Activated CD4-positive, CD25-positive, alpha-beta regulatory T cell treated with anti-CD3 and anti-CD28 coated beads, Interleukin-2, amount 50 U/mL, for 24 hours (primary cell): ENCODE results near the gene ZC3H7A.
"Not testable (repeated sequence)": the region's sequence is repeated elsewhere in the genome, so short reads cannot be mapped to it uniquely, and the experiment has no call there.

Experiments used
- ATAC-seq, 2 donors: fragments of 150-1000 bp; cut with Tn5 transposase; one replicate each; pipeline ENCODE4 v1.10.0; 2021; ENCODE audit warnings: mild to moderate bottlenecking in 1 of 2, moderate library complexity in 1 of 2

The ZC3H7A gene

DNA sequence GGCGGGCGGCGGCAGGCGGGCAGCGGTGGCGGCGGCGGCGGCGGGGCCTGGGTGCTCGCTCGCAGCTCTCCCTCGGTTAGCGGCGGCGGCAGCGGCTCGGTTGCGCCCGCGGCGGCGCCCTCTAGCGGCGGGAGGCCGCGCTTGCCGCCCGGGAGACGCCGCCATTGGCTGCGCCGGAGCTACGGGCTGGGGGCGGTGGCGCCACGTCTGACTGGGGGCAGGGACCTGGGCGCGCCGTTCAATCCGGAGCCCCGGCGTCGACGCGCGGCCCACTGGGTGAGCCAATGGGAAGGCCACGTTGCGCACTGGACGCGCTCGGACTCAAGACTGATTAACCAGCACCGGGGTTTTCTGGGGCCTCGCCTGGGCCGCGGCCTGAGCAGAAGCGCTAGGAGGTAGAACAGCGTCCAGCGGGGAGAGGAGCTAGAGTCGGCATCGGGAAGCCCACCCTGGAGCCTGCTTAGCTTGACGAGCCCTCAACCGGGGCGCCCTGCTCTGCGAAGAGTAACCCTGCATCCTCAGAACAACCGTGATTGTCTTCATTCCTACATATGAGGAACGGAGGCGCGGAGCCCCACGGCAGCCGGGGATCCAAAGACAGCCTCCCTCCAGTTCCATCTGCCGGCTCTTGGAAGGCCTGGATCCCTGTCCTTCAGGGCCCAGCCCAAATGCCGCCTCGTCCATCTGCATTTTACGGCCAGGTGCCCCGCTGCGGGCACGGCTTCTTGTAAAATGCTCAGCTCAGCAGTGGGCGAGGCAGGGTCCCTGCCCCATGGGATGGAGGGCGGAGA lies at the start of gene ZC3H7A:
ZC3H7A (minus strand) TSS at position 93 of the 791 bp plus-strand sequence. CDS start 14,904 bp downstream, outside the sequence.
- peak; percentile 96 for ATAC-seq

GRCh38 chr16:11844499-11844898 lies 47.4 kb upstream of the ZC3H7A start:
- ATAC-seq, result no peak

- ATAC-seq, result no peak
Observed at GRCh38 chr16:11843861-11844260, 46.8 kb upstream of the ZC3H7A start.

DNA sequence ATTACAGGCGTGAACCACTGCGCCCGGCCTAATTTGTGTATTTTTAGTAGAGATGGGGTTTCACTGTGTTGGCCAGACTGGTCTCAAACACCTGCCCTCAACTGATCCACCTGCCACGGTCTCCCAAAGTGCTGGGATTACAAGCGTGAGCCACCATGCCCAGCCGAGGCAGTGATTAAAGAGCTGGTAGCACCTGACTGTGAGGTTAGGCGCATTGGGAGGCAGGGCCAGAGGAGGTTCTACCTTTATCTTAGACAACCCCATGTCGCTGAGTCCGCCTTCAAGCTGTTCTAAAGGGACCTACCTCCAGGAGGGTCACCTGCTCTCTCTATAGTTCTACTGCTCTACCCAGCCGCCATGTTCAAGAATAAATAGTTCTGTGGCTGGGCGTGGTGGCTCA lies 46.1 kb upstream of the ZC3H7A start:
- no peak for ATAC-seq

DNA sequence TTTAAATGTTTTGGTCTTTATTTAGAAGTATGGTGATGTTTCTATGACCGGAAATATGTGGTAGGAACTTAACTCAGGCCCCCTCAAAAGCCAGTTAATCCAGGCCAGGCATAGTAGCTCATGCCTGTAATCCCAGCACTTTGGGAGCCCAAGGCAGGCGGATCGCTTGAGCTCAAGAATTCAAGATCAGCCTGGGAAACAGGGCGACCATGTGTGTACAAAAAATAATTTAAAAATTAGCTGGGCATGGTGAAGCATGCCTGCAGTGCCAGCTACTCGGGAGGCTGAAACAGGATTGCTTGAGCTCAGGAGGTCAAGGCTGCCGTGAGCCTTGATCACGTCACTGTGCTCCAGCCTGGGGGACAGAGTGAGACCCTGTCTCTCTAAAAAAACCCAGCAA lies 44.0 kb upstream of the ZC3H7A start:
- ATAC-seq, result no peak

DNA sequence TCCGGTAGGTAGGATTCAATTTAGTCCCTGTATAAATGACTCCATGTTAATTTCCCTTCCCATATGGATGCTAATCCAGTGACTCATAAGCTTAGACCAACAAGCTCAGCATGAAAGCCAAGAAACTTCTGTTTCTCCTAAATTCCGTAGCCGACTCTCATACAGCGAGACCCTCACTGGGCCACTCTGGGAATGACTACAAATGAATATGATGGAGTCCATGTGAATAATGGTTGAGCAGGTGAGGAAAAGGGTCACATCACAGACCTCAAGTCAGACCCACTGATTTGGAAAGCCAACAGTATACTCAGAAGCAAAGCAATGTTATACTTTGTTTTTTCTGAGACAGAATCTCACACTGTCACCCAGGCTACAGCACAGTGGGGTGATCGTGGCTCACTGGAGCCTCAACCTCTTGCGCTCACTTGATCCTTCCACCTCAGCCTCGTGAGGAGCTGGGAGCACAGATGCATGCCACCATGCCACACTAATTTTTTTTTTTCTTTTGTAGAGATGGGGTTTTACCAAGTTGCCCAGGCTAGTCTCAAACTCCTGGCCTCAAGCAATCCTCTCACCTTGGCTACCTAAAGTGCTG lies 39.7 kb upstream of the ZC3H7A start:
- ATAC-seq, result no peak

GRCh38 chr16:11835891-11836649 lies 39.0 kb upstream of the ZC3H7A start:
- ATAC-seq, result no peak

GRCh38 chr16:11835309-11835708 lies 38.3 kb upstream of the ZC3H7A start:
- ATAC-seq, result no peak

GRCh38 chr16:11833951-11834695 lies 37.1 kb upstream of the ZC3H7A start:
- ATAC-seq, result no peak

- no peak for ATAC-seq
Observed at GRCh38 chr16:11828696-11829095, 31.6 kb upstream of the ZC3H7A start.

- not testable (repeated sequence) for ATAC-seq
Observed at GRCh38 chr16:11825520-11826165, 28.6 kb upstream of the ZC3H7A start.

GRCh38 chr16:11824362-11824761 lies 27.3 kb upstream of the ZC3H7A start:
- no peak for ATAC-seq

GRCh38 chr16:11823645-11824044 lies 26.6 kb upstream of the ZC3H7A start:
- ATAC-seq, result not testable (repeated sequence)

GRCh38 chr16:11819798-11820197 lies 22.7 kb upstream of the ZC3H7A start:
- ATAC-seq, result no peak

DNA sequence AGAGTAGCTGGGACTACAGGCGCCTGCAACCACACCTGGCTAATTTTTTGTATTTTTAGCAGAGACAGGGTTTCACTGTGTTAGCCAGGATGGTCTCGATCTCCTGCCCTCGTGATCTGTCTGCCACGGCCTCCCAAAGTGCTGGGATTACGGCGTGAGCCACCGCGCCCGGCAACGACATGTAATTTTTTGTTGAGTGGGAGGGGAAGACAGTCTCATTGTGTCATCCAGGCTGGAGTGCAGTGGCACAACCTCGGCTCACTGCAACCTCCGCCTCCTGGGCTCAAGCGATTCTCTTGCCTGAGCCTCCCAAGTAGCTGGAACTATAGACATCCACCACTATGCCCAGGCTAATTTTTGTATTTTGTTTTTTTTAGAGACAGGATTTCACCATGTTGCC lies 21.9 kb upstream of the ZC3H7A start:
- ATAC-seq, result not testable (repeated sequence)

- no peak for ATAC-seq
Observed at GRCh38 chr16:11816123-11816522, 19.1 kb upstream of the ZC3H7A start.

- not testable (repeated sequence) for ATAC-seq
Observed at GRCh38 chr16:11814800-11815199, 17.7 kb upstream of the ZC3H7A start.

GRCh38 chr16:11806721-11807120 lies 9.7 kb upstream of the ZC3H7A start:
- no peak for ATAC-seq

GRCh38 chr16:11805556-11805955 lies 8.5 kb upstream of the ZC3H7A start:
- no peak for ATAC-seq

GRCh38 chr16:11801481-11802021 lies 4.5 kb upstream of the ZC3H7A start:
- ATAC-seq, result no peak

DNA sequence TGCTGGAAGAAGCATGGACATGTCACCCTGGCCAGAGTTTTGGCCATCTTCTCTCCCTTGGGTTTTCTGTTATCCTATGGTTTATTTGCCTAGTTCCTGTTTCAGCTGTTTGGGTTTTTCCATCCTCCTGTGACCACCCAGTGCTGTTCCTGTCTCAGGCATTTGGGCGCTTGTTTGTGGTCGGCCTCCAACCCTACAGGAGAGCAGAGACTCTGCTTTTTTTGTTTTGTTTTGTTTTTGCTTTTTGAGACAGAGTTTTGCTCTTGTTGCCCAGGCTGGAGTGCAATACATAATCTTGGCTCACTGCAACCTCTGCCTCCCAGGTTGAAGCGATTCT lies 3.3 kb upstream of the ZC3H7A start:
- ATAC-seq, result no peak
